PC-3 (cell line): ENCODE measurements around the gene DET1. TPM values are rescaled to one million over a fixed set of nuclear protein-coding genes. Genes with fewer than 3 reads are reported as not detected.
A peak's percentile ranks its signal among the peaks of the same experiment; 100 is the strongest.
"Not testable (repeated sequence)": the region's sequence is repeated elsewhere in the genome, so short reads cannot be mapped to it uniquely, and the experiment has no call there.

Source experiments
- ATAC-seq: fragments of 200-7000 bp; cut with Tn5 transposase; 2 replicates; pipeline ENCODE4 v1.9.1; 2020; ENCODE audit warnings: mild to moderate bottlenecking, moderate library complexity
- BruUV-seq: library from RNA; stranded (reverse); fragments of 400-500 nt; replicated peaks from 2 replicates; lab custom pipeline; 2021; lab: Mats Ljungman, UMichigan
- CTCF ChIA-PET: fragments of 300-600 bp; sonication (Branson Sonifier 250); formaldehyde crosslinking; loops from one replicate; lab custom pipeline; 2022; ENCODE audit warnings: antibody characterized with exemption; lab: Charles Lee
- POLR2A ChIA-PET: fragments of 300-600 bp; sonication (Branson Sonifier 250); formaldehyde crosslinking; loops from one replicate; lab custom pipeline; 2022; ENCODE audit warnings: antibody characterized with exemption; ENCODE audit not compliant: unreplicated experiment; lab: Charles Lee
- DNase-seq: peaks from one replicate; pipeline ENCODE4 v3.0.0-alpha.2; 2015
- H2AFZ ChIP-seq: fragments of 300-600 bp; sonication (generic); 2 replicates; pipeline ENCODE4 v1.6.0; 2016; ENCODE audit warnings: antibody characterized with exemption, low read length
- H3F3A ChIP-seq: fragments of 300-600 bp; sonication (generic); one replicate; pipeline ENCODE4 v1.6.0; 2017; ENCODE audit warnings: antibody characterized with exemption, low read length, control low read depth, mild to moderate bottlenecking; ENCODE audit not compliant: unreplicated experiment
- H3K27ac ChIP-seq: fragments of 300-600 bp; sonication (generic); 2 replicates; pipeline ENCODE4 v1.5.1; 2016; ENCODE audit warnings: mild to moderate bottlenecking, low read length
- H3K27me3 ChIP-seq: fragments of 300-600 bp; sonication (generic); 2 replicates; pipeline ENCODE4 v1.6.1; 2016; ENCODE audit warnings: low read length, mixed read lengths
- H3K36me3 ChIP-seq: fragments of 300-600 bp; sonication (generic); 2 replicates; pipeline ENCODE4 v1.6.1; 2016; ENCODE audit warnings: low read depth, mixed run types, low read length, mixed read lengths
- H3K4me1 ChIP-seq: fragments of 300-600 bp; sonication (generic); 2 replicates; pipeline ENCODE4 v1.5.1; 2016; ENCODE audit warnings: low read length; ENCODE audit not compliant: insufficient read depth
- H3K4me2 ChIP-seq: fragments of 300-600 bp; sonication (generic); 2 replicates; pipeline ENCODE4 v1.6.0; 2016; ENCODE audit warnings: low read length
- H3K4me3 ChIP-seq: fragments of 300-600 bp; sonication (generic); 2 replicates; pipeline ENCODE4 v1.5.1; 2016; ENCODE audit warnings: mild to moderate bottlenecking, low read length, mixed read lengths
- H3K79me2 ChIP-seq: fragments of 300-600 bp; sonication (generic); 2 replicates; pipeline ENCODE4 v1.6.1; 2017; ENCODE audit warnings: low read length, mixed read lengths
- H3K9ac ChIP-seq: fragments of 300-600 bp; sonication (generic); 2 replicates; pipeline ENCODE4 v1.6.0; 2016; ENCODE audit warnings: mild to moderate bottlenecking, low read length
- H3K9me2 ChIP-seq: fragments of 300-600 bp; sonication (generic); replicated peaks from 2 replicates; pipeline ENCODE4 v1.6.1; 2016; ENCODE audit warnings: mixed run types, low read length, mixed read lengths
- H3K9me3 ChIP-seq: fragments of 300-600 bp; sonication (generic); 2 replicates; pipeline ENCODE4 v1.6.1; 2016; ENCODE audit warnings: low read length, mixed read lengths
- H4K20me1 ChIP-seq: fragments of 300-600 bp; sonication (generic); 2 replicates; pipeline ENCODE4 v1.6.1; 2016; ENCODE audit warnings: low read length, mixed read lengths
- CTCF ChIP-seq: fragments of 300-600 bp; sonication (generic); conservative IDR thresholded peaks from 2 replicates; pipeline ENCODE4 v1.5.1; 2017; ENCODE audit warnings: antibody characterized with exemption, low read depth, mild to moderate bottlenecking, low read length
- EZH2 ChIP-seq: fragments of 300-600 bp; sonication (generic); IDR thresholded peaks from one replicate; pipeline ENCODE4 v1.6.1; 2017; ENCODE audit warnings: antibody characterized with exemption, mild to moderate bottlenecking, low read length; ENCODE audit not compliant: unreplicated experiment
- EZH2phosphoT487 ChIP-seq: fragments of 300-600 bp; sonication (generic); IDR thresholded peaks from 2 replicates; pipeline ENCODE4 v1.6.1; 2018; ENCODE audit warnings: mild to moderate bottlenecking, antibody characterized with exemption, low read length, borderline replicate concordance
- intact Hi-C: fragments of 100-400 bp; cut with micrococcal nuclease; formaldehyde crosslinking; loops from 2 replicates; pipeline ENCODE4 v1.9.0; 2023
- total RNA-seq: library from RNA; depleted of rRNA; stranded (reverse); fragments of >200 nt; gene quantifications from 2 replicates; pipeline ENCODE4 v1.2.3, GENCODE V29; 2014

DET1 gene
- total RNA-seq, 1 experiment from 2014 or later = 1.6 TPM

DNA sequence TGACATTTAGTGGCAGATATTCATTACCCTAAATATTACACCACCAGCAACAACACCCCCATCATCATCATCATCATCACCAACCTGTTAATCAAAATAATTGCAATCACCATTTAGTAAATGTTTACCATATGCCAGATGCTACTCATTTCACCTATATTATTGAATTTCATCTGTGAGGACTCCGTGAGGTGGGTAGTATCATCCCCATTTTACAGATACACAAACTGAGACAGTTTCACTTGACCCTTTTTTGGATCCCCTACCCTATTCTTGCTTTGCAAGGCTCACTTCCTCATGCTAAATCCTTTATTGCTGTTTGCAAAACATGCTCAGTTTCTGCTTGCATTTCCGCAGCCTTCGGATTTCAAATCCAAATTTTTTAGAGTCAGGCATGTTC, 18.3 kb upstream of the DET1 start:
- Histone ChIP-seq H3K4me2 (no peak overlapping the region), H3K4me3 (no peak overlapping the region), H3K36me3 (no peaks in the 10 kb centered on the region), H3K9ac (no peak overlapping the region), H2AFZ (no peak overlapping the region), H3K4me1 (no peaks in the 10 kb centered on the region), H3F3A (no peaks in the 10 kb centered on the region), H4K20me1 (no peaks in the 10 kb centered on the region), H3K9me2 (no peaks in the 10 kb centered on the region), H3K27ac (no peak overlapping the region), H3K27me3 (0 out of 2 replicates have a peak, but pooled peaks cover 2% of the 10 kb centered on the region), H3K79me2 (no peaks in the 10 kb centered on the region), H3K9me3 (no peaks in the 10 kb centered on the region)
- intact Hi-C loops = no loop called here
- POLR2A ChIA-PET = no interaction called here
- TF ChIP-seq EZH2 (no peak), EZH2phosphoT487 (no peak), CTCF (no peak)
- DNase-seq = no peak
- no TSS peak for BruUV-seq
- ATAC-seq = no peak
- CTCF ChIA-PET = no interaction called here

GRCh38 chr15:88563638-88564037, 17.2 kb upstream of the DET1 start:
- H3K4me2 ChIP-seq = no peak overlapping the region
- no peak for TF ChIP-seq EZH2
- TF ChIP-seq CTCF = no peak
- TF ChIP-seq EZH2phosphoT487 = no peak
- no peak overlapping the region for H3K4me3 ChIP-seq
- no peaks in the 10 kb centered on the region for H3K9me2 ChIP-seq
- H3K9me3 ChIP-seq = no peaks in the 10 kb centered on the region
- H2AFZ ChIP-seq = no peak overlapping the region
- H3F3A ChIP-seq = no peaks in the 10 kb centered on the region
- ATAC-seq (no peak), DNase-seq (peak; percentile 7)
- H3K9ac ChIP-seq = no peak overlapping the region
- POLR2A ChIA-PET = no interaction called here
- intact Hi-C loops = no loop called here
- H3K27ac ChIP-seq = no peak overlapping the region
- H3K79me2 ChIP-seq = no peaks in the 10 kb centered on the region
- CTCF ChIA-PET = no interaction called here
- H3K36me3 ChIP-seq = no peaks in the 10 kb centered on the region
- H3K27me3 ChIP-seq = 0 out of 2 replicates have a peak, but pooled peaks cover 2% of the 10 kb centered on the region
- H4K20me1 ChIP-seq = no peaks in the 10 kb centered on the region
- H3K4me1 ChIP-seq = no peaks in the 10 kb centered on the region
- BruUV-seq = no TSS peak

DNA sequence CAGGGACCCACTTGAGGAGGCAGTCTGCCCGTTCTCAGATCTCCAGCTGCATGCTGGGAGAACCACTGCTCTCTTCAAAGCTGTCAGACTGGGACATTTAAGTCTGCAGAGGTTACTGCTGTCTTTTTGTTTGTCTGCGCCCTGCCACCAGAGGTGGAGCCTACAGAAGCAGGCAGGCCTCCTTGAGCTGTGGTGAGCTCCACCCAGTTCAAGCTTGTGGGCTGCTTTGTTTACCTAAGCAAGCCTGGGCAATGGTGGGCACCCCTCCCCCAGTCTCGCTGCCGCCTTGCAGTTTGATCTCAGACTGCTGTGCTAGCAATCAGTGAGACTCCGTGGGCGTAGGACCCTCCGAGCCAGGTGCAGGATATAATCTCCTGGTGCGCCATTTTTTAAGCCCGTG, 13.1 kb upstream of the DET1 start:
- H3K27me3 ChIP-seq, H3K4me3 ChIP-seq, CTCF ChIA-PET, H2AFZ ChIP-seq, H3K9me2 ChIP-seq, DNase-seq, H3K27ac ChIP-seq, H3K4me1 ChIP-seq, H3K79me2 ChIP-seq, H4K20me1 ChIP-seq, H3K36me3 ChIP-seq, POLR2A ChIA-PET, H3F3A ChIP-seq, ATAC-seq, H3K9ac ChIP-seq, intact Hi-C loops, H3K9me3 ChIP-seq, BruUV-seq, H3K4me2 ChIP-seq: not testable (repeated sequence)

DNA sequence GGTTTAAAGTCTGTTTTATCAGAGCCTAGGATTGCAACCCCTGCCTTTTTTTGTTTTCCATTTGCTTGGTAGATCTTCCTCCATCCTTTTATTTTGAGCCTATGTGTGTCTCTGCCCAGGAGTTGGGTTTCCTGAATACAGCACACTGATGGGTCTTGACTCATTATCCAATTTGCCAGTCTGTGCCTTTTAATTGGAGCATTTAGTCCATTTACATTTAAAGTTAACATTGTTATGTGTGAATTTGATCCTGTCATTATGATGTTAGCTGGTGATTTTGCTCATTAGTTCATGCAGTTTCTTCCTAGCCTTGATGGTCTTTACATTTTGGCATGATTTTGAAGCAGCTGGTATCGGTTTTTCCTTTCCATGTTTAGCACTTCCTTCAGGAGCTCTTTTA, 11.5 kb upstream of the DET1 start:
- H3K4me1 ChIP-seq, H3K79me2 ChIP-seq, H3K36me3 ChIP-seq, BruUV-seq, H3F3A ChIP-seq, H3K9me3 ChIP-seq, POLR2A ChIA-PET, H3K27me3 ChIP-seq, H3K4me2 ChIP-seq, DNase-seq, H3K4me3 ChIP-seq, H3K27ac ChIP-seq, intact Hi-C loops, H3K9me2 ChIP-seq, CTCF ChIA-PET, H2AFZ ChIP-seq, H4K20me1 ChIP-seq, ATAC-seq, H3K9ac ChIP-seq: not testable (repeated sequence)

DNA sequence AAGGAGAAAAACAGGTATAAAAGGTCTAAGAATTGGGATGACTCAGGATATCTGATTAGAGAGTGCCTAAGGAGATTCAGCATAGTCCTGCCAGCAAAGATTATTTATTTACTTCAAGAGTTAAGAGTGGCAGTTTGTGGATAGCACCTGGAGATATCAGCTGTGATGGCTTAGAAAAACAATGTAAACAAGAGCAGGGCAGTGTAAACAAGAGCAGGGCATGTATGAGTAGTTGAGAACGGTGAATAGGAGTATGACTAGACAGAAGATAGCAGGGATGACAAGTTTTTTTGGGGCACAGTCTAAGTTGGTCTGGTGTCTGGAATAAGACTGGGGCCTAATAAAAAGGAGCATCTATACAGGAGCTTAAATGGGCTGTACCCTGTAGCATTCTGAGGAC, 1.5 kb upstream of the DET1 start:
- H3F3A ChIP-seq, H3K9ac ChIP-seq, POLR2A ChIA-PET, CTCF ChIA-PET, H3K27ac ChIP-seq, H3K4me2 ChIP-seq, H2AFZ ChIP-seq, H3K27me3 ChIP-seq, H4K20me1 ChIP-seq, H3K9me2 ChIP-seq, H3K4me1 ChIP-seq, H3K79me2 ChIP-seq, H3K36me3 ChIP-seq, DNase-seq, H3K9me3 ChIP-seq, BruUV-seq, H3K4me3 ChIP-seq, ATAC-seq: not testable (repeated sequence)
- intact Hi-C loops = loop anchor here (5.0 kb wide), 1 partner anchor 81 kb away; the partner anchor contains the start of genes MRPL46 and MRPS11
